Left kidney (tissue), 2 donors: ENCODE data around the gene PLEKHA5. TPM values are rescaled to one million over a fixed set of nuclear protein-coding genes. Genes with fewer than 3 reads are reported as not detected.
"Not testable (repeated sequence)": the region's sequence is repeated elsewhere in the genome, so short reads cannot be mapped to it uniquely, and the experiment has no call there.

Experiments used
- DNase-seq: peaks from one replicate; pipeline ENCODE4 v3.0.0-alpha.2; 2013
- polyA plus RNA-seq: library from polyadenylated mRNA; unstranded; fragments of 120-200 nt; gene quantifications from one replicate; pipeline ENCODE4 v1.2.1, GENCODE V29; 2013; ENCODE audit not compliant: insufficient read length

The PLEKHA5 gene
- polyA plus RNA-seq, 1 donor, result 123 TPM

- DNase-seq, result no peak
These were observed 196.6 kb downstream of the PLEKHA5 start for GRCh38 chr12:19326102-19326501.

DNA sequence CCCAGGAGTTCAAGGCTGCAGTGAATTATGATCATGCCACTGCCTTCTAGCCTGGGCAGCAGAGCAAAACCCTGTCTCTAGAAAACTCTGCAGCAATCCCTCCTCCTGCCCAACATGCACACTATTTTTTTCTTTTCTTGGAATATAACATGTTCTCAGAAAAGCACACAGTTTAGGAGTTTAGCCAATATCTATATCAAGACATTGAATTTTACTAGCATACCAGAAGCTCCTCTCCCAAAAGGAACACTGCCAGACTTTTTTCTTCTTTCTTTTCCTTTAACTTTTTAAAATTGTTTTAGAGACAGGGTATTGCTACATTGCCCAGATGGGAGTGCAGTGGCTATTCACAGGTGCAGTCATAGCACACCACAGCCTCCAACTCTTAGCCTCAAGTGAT lies 202.7 kb downstream of the PLEKHA5 start:
- no peak for DNase-seq

DNA sequence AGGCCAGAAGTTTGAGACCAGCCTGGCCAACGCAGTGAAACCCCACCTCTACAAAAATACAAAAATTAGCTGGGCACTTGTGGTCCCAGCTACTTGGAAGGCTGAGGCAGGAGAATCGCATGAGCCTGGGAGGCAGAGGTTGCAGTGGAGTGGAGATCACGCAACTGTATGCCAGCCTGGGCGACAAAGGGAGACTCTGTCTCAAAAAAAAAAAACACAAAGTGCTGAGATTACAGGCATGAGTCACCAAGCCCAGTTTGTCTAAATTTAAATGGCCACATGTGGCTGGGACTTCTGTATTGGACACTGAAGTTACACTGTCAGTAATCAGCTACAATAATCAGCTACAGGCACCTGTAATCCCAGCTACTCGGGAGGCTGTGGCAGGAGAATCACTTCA lies 208.9 kb downstream of the PLEKHA5 start:
- DNase-seq, result no peak

DNA sequence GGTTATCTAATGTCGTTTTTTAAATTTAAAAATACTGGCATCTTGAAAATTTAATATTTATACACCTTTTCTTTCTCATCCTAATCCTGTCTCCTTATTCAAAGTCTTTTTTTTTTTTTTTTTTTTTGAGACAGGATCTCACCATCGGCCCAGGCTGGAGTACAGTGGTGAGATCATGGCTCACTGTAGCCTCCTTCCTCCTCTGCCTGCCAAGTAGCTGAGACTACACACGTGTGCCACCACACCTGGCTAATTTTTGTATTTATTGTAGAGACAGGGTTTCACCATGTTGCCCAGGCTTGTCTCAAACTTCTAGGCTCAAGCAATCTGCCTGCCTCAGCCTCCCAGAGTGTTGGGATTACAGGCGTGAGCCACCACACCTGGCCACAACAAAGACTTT lies 221.3 kb downstream of the PLEKHA5 start:
- DNase-seq, result not testable (repeated sequence)

DNA sequence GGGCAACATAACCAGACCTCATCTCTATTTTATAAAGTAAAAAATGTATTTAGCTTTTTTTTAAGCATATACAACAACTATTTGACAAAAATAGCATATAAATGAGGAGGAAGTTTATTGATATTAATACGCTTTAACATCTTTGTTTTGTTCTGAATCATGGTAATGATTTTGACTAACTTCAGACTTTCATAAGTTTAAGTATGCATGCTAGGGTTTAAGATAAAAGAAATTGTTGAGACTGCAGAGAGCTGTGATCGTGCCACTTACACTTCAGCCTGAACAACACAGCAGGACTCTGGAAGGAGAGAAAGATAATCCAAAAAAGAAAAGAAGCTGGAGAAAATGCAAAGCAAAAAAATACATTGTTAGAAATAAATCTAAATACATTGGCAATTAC lies 221.8 kb downstream of the PLEKHA5 start:
- no peak for DNase-seq

DNA sequence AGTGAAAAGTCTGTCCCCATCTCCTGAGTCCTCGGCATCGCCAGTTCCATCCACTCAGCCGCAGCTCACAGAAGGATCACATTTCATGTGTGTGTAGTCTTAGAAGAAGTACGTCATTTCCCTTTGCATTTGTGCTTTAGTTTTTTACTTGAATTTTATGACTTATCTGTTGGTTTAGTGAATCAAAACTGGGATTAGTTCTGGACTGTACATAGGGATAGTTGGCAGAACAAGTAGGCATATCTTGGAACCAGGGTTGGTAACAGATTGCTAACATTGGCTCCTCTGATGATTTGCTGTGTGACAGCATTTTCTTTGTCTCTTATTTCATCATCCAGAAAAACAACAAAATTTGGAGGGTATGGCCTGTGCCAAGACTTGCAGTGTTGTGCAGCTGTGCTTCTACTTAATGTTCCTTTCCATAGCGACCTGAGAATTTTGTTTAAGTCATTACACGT lies 240.2 kb downstream of the PLEKHA5 start:
- no peak for DNase-seq

DNA sequence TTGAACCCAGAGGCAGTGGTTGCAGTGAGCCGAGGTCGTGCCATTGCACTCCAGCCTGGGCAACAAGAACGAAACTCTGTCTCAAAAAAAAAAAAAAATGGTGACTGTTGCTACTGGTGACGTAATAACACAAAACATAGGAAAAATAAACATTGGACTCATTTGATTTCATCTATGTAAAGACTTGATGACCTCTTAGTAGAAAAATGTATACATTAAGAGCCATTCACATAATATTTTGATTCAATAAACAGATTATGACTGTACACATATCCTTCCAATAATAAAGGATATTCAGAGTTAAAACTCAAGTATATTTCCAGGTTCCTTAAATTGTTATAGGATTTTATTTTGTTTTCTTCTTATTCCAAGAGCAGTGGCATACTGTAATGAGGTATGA lies 244.1 kb downstream of the PLEKHA5 start:
- DNase-seq, result no peak

DNA sequence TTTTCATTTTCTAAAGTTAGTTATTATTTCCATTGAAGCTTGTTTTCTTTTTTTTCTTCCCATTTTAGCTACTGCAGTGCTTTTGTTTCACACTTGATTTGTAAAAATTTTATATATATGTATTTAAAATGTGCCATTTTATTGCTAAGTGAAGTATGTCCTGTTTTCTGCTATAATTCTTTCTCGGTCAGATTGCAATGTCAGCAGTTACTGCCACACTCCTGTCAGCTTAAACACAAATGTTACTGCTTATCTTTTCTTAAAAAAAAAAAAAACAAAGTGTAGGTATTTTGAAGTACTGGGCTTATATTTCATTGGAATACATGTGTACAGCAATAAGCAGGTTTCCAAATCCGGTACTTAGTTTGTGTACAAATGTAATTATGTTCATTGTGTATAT lies 246.4 kb downstream of the PLEKHA5 start:
- no peak for DNase-seq

GRCh38 chr12:19376691-19377090 lies 247.2 kb downstream of the PLEKHA5 start:
- DNase-seq, result no peak

DNA sequence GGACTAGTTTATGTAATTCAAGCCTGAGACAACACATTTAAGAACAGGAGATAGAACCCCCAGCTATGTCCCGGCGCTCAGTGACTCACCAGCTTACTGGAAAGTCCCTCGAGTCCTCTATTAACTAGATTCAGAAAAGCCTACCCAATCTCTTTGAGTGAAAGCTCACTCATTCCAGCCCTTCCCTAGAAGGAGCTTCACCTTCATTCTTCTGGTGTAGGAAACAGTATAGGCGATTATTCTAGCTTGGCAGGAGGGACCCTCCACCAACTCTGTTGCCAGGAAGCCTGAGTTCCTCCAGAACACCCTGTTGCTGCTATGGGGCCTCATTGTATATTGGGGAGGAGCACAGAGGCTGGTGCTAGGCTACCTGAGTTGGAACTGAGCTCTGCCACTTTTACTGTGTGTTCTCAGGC lies 252.6 kb downstream of the PLEKHA5 start:
- no peak for DNase-seq

GRCh38 chr12:19382563-19382962 lies 253.0 kb downstream of the PLEKHA5 start:
- no peak for DNase-seq

DNA sequence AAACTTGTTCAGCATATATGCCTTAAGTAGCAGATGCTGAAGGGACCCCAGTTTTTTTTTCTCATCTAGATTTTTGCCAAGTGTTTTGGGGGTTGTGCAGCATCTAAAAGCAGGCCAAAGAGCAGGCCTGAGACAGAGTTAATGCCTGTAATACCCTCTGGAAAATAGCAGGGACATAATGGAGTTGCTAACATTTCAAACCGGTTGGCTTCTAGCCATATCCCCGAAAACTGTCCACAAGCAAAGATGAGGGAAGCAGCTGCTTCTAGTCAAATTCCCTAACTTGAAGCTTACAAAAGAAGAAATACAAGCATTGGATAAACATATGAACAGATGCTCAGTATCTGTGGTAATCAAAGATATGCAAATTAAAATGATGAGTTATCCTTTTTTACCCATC lies 257.6 kb downstream of the PLEKHA5 start:
- peak; percentile 52 for DNase-seq

GRCh38 chr12:19388131-19388549 lies 258.6 kb downstream of the PLEKHA5 start:
- no peak for DNase-seq

DNA sequence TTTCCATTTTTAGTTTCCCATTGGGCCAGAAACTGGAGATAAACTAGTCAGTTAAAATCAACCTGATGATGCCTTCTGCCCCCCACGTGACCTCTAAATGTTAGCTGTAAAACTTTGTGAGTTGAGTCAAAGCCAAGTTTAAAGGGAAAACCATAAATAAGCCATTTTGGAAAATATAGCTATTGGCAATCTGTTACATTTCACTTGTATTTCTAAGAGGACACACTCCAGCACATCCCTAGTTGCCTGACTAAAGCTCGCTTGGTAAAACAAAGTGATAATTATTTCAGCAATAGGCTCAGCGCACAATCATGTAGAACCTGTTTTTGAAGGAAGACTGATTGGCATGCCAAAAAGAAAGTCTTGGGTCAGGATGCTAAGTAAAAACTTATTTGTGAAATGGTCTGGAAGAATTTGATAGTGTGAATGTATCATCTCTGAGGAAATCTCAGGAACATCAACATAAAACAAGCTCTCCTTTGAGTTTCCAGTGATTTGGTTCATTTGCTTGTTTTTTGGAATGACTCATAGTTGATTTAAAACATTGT lies 260.6 kb downstream of the PLEKHA5 start:
- DNase-seq, result peak; percentile 25

GRCh38 chr12:19392644-19393043 lies 263.1 kb downstream of the PLEKHA5 start:
- DNase-seq, result not testable (repeated sequence)

- DNase-seq, result no peak
These were observed 264.9 kb downstream of the PLEKHA5 start for GRCh38 chr12:19394385-19394784.

DNA sequence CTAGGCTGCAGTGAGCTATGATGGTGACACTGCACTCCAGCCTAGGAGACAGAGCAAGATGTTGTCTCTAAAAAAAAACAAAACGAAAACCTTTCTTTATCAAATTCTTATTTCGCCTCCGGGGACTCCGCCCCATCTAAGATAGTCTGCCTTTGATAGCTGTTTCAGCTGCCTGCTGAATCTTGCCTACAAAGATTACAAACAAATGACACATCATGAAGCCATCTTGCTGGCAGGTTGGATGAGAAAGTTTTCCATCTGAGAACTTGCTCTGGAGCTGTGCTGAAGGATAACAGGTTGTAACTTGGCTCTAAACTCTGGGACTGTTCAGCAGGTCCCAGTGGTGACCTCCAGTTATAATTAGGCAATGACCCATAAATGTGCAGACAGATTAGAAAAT lies 268.0 kb downstream of the PLEKHA5 start:
- no peak for DNase-seq

GRCh38 chr12:19398376-19399363 lies 269.1 kb downstream of the PLEKHA5 start:
- no peak for DNase-seq

DNA sequence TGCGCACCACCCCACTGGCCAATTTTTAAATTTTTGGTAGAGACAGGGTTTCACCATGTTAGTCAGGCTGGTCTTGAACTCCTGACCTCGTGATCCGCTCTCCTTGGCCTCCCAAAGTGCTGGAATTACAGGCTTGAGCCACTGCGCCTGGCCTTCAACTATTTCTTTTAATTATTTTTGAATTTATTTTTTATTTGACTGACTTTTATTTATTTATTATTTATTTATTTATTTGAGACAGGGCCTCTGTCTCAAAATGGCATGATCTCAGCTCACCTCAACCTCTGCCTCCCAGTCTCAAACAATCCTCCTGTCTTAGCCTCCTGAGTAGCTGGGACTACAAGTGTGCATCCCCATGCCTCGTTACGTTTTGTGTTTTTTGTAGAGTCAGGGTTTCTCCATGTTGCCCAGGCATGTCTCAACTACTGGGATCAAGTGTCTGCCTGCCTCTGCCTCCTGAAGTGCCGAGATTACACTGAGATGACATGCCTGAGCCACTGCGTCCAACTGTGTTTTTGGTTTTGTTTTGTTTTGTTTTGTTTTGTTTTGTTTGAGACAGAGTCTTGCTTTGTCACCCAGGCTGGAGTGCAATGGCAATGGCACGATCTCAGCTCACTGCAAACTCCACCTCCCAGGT lies 271.2 kb downstream of the PLEKHA5 start:
- DNase-seq, result not testable (repeated sequence)

DNA sequence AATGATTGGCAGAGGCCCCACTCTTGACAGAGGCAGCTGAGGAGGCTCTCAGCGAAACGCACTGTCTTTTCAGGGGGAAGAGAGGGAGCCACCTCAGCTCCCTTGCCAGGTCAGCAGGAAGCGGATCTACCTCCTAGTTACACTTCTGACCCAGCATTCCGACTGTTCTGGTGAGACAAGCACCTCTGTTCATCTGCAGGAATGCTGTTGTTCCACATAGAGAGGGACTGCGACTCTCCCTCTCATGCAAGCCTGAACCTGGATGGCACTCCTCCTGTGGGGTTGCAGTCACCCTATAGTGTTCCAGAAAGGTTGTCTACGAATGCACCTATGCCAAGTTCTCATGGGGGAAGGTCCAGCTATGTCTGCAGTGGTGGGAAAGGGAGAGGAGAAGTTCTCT lies 272.7 kb downstream of the PLEKHA5 start:
- no peak for DNase-seq

DNA sequence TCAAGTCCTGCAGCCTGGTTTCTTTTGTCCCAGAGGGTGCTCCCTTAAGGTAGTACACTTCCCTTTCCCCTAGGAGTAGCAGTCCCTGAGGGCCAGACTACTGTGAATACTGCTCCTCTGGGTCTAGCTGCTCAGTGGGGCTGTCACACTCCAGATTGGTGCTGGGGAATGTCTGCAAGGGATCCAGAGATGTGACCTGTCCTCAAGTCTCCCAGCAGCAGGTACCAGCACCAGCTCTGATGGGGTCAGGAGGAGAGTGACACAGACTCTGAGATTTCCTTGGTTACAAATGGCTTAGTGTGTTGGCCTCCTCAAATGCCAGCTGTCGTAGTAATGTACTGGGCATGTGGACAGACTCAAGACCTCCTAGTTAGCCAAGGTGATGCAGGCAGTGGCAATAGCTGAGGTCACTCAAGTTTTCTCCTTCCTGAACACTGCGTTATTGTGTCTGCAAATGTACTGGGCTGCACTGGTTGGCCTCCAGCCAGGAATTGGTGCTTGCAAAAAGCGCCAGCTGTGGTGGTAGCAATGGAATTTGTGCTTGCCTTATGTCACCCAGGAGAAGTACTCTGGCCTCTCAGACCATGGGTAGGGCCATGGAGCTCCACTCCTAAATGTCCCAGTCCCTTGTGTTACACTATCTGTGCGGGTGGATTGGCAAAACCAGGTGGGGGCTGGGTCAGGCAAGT lies 273.4 kb downstream of the PLEKHA5 start:
- DNase-seq, result no peak

DNA sequence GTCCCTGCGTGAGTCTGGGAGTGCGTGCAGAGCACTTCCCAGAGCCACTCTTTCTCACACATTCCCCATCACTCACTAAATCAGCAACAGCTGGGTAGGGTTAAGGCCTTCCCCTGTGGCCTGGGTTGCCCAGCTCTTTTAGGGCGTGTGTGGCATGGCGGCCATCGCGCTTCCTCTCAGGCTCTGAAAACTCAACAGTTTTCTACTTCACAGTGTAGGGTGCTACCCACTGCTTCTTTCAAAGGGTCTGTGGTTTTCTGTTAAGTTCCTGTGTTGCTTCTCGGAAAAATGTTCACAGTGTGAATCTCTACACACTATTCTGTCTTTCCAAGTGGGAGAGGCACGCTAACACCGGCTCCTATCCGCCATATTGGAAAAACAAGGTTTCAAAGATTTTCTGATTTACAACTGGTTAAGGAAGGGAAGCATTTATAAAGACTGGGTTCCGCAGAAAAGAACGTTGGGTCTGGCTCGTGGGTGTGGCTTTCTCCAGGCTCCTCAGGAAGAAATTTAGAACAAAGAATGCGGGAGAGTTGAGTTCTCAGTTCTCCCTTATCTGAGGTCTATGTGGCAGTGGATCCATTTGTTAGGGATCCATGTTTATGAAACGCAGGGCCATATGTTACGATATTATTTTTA lies 274.8 kb downstream of the PLEKHA5 start:
- no peak for DNase-seq
